ENCODE measurements around the gene SLC4A2. TPM values are rescaled to one million over a fixed set of nuclear protein-coding genes. Genes with fewer than 3 reads are reported as not detected.

Gene SLC4A2
- polyA plus RNA-seq, 1 donor, result 55.9 TPM

DNA sequence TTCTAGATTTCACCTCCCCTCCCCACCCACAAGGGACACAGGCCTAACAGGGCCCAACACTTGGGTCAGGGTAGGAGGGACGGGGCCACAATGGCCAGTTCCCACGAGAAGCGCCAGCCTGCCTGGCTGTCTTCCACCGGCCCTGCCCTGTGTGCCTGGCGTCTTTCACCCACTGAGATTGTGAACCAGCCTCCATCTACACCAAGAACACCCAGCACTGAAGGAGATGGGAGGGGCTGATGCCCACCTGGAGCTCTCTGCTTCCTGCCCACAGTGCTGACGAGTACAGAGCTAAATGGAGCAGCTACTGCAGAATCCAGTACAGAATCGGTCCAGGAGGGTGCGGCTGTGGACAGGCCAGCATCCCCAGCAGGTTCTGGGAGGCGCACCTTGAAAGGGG is 13.4 kb upstream of the SLC4A2 start:
- DNase-seq (ENCODE audit: low read depth), result no peak

DNA sequence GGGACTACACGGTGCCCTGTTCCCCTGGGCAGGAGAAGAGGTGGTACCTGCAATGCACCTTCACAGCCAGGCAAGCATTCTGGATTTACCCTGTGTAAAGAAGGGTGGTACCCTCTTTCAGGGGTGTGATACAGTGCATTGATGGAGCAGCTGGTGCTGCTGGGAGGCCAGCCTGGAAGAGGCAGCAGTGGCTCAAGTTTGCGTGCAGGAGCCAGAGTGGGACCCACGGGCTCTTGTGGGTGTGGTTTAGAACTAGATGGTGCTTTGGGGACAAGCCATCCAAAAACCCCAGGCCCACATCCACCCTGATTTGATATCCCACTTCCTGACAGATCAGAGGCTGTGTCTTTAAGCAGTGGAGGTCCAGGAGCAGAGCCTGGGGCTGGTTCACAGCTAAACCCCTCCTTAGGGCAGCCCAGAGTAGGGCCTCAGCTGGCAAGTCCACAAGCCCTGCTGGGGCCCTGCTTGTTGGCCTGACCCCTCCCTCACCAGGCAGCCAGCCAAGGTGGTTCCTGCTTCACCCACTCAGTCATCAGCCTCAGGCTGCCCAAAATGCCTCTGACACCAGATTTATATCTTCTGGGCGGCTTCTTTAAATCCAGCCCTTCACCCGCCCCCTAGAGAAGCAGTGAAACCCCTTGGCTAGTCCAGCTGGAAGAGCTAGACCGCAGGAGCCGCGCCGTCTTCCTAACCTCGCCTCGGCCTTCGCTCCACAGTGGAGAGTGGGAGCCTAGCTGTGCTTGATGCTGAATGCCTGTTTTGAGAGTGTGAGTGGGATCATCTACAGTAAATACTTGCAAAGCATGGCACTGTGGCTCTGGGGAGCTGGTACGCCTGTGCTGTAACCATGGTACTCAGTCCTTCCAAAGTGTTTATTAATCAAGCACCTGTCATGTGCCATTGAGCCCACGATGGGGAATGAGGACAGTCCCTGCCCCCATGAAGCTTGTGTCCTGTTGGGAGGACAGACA is 12.5 kb upstream of the SLC4A2 start:
- no peak for DNase-seq (ENCODE audit: low read depth)

DNA sequence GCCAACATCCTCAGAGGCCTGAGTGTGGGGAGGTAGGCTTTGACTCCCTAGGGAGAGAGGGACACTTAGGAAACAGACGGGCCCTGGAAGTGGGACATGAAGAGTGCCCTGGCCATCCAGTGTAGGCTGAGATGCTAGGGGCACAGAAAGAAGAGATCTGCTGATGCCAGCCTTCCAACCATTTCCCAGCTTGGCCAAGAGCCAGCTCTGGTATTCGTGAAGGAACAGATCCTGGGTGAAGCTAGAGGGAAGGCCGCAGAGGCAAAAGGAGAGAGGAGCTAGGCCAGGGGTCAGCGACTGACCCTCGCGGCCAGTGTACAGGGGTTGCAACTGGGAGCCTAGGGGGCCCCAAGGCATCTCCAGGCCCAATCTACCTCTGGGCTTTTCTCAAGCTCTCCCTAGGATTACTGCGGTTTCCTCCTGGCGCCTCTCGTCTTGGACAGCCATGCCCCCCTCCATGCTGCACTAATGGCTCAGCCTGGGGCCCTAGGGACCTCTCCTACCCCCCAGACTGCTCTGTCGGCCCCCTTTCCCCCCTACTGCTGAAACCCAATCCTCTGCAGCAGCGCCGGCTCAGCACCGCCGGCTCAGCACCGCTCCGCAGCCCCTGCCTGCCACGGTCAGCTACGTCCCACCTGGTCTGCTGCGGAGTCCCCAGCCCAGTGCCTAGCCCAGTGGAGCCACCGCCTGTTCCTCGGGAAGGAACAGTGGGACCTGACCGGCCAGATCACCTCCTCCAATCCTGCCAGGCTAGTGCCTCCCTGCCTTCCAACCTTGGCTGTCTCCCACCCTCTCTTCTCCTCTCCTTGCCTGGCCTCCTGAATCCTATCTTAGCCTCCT is 11.2 kb upstream of the SLC4A2 start, which contains the start of gene ASIC3:
Gene ASIC3 (plus strand): TSS at position 556 of the 840 bp plus-strand sequence. CDS start 355 bp downstream, outside the sequence.
- DNase-seq (ENCODE audit: low read depth), result no peak

GRCh38 chr7:151048911-151049463 is 10.4 kb upstream of the SLC4A2 start:
- no peak for DNase-seq (ENCODE audit: low read depth)

- peak; percentile 43 for DNase-seq (ENCODE audit: low read depth)
Measured at GRCh38 chr7:151051108-151051507, 8.3 kb upstream of the SLC4A2 start.

DNA sequence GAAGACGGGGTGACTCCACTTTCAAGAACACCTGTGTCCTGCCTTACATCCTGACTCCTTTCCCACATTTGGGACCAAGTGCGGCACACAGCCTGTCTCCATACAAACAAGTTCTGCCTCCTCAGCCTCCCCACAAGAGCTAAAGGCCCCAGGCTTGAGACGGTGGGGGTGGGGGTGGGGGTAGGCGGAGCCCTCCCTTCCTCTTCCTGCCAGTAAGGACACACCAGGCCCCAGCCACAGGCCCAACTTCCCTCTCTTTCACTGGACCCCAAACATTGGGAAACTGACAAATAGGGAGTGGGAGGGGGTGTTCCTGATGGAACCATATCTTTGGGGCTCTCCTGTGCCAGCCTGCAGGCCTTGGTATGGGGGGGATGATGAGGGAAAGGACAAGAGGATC is 6.3 kb upstream of the SLC4A2 start:
- no peak for DNase-seq (ENCODE audit: low read depth)

DNA sequence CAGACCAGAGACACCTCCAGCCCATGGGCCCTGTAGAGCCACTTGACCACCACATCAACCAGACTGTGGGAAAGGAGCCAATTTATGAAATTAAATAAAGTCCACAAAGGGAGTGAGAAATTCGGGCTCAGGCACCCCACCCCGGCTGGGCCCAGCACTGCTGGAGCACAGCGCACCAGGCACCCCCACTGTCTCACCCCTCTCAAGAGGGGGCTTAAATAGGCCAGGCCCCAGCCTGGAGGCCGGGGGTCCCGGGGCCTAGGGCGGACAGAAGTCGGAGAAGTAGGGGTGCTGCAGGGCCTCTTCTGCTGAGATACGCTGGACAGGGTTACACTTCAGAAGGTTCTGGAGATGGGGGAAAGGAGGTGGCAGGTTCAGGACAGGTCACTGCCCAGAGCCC is 5.6 kb upstream of the SLC4A2 start:
- no peak for DNase-seq (ENCODE audit: low read depth)

DNA sequence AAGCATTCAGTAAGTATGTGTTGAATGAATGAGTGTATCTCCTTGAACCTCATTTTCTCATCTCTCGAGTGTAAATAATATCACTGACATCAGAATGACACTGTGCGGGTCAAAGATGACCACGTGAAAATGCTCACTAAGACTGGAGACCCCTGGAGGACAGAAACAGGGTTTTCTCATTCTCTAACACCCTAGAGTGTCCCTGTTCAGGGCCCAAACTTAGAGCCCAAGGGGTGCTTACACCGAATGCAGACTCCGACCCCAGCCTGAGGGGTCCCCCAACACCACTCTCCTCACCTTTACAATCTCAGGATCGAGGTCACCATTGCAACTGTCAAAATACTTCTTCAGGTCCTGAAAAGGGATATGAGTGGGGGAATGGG is 3.1 kb upstream of the SLC4A2 start:
- no peak for DNase-seq (ENCODE audit: low read depth)

DNA sequence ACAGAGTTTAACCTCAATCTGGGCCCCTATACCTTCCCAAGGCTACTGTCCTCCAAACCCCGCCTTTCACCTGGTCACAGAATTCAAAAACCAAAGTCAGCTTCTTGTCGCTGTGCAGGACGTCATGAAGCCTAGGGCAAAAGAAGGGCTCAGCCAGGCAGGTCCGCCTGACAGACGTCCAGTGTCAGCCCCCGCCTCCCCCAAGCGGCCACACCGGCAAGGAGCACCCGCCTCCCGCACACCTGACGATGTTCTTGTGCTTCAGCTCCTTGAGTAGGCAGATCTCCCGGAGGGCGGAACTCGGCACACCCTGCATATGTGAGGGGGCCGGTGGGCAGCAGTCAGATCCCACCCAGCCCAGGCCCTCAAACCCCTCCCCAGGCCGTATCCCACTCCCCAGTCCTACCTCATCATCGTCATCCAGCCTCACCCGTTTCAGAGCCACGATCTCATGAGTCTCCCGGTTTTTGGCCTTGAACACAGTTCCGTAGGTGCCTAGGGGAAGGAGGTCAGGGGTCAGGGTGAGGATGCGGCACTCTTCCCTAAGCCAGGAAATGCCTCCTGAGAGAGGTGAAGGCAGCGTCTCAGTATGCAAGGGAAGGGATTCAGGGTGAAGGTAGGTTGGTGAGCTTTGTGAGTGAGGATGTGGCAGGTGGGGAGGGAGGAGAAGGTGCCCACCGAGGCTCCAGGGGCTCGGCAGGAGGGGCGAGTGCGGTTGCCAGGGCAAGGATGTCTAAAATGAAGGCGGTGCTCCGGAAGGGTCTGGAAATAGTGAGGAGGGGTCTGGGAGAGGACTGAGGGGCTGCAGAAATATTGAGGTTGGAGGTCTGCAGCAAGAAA is 2.5 kb upstream of the SLC4A2 start:
- no peak for DNase-seq (ENCODE audit: low read depth)

DNA sequence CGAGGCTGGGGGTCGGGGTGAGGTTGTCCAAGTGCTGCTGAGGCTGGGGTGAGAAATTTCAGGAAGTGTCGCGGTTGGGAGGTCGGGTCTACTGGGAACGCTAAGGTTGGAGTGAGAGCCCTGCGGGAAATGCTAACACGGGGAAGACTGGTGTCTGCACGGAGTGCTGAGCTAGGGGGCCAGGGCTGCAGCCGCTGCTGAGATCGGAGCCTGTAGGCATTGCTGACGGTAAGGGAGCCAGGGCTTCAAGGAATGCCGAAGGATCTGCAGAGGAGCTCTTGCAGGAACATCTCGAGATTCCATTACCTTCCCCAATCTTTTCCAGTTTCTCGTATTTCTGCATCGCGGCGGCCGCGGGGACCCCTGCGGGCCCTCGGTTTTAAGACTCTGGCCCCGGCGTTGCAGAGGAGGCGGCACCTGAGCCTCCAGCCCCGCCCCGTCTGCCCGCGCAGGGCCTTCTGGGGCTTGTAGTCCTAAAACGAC is 1.8 kb upstream of the SLC4A2 start, which contains the start of gene CDK5:
Gene CDK5 (minus strand): TSS at position 392 of the 483 bp plus-strand sequence. CDS start 49 bp downstream, at position 343.
- DNase-seq (ENCODE audit: low read depth), result no peak

GRCh38 chr7:151057989-151058780 is 1.2 kb upstream of the SLC4A2 start:
- DNase-seq (ENCODE audit: low read depth), result peak; percentile 98

GRCh38 chr7:151058781-151059366 is 515 bp upstream of the SLC4A2 start:
- DNase-seq (ENCODE audit: low read depth), result no peak

GRCh38 chr7:151060113-151060415 is 675 bp downstream of the SLC4A2 start:
- DNase-seq (ENCODE audit: low read depth), result no peak

DNA sequence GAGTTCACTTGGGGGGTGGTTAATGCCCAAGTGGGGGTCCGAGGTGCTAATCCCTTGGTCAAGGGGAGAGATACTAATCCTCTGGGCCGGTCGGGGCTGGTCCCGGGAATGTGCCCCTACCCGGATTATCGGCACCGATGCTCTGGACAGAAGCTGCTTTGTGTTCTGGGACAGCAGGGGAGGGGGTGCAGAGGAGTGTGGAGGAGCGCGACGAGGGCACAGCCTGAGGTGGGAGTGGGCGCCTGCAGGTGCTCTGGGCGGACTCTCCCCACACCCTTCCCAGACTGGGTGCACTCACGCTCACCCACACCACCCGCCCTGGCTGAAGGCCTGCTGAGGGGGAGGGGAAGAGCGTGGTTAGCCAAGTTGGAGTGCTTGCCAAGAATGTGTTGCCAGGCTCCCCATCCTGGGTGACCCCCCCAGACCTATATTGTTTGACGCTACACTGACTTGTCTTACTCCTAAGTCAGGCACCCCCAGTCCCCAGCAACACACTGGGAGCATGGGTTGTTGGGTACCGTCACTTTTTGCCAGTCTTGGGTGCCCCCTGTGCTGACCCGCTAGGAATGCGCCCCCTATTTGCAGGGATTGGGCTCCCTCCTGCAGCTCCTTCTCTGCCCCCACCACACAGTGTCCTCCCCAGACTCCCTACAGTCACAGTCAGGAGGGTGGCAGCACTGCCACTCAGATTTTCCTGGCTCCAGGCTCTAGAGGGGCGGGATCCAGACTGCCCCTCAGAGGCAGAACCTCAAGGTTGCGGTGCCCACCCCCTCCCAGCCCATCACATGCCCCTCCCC is 1.2 kb downstream of the SLC4A2 start:
- no peak for DNase-seq (ENCODE audit: low read depth)

GRCh38 chr7:151061213-151062110 is 2.1 kb downstream of the SLC4A2 start:
- no peak for DNase-seq (ENCODE audit: low read depth)

DNA sequence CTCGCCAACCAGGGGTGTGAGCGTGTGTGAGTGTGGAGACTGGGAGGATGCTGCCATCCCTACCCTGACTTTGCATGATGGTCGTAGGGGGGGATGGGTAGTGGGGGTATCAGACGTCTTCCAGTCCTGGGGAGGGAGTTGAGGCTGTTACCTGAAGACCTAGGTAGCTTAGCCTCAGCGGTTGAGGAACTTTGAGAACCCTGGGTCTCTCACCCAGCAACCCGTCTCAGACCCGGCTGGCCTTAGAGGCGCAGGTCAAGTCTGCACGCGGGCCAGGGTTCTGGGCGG is 2.7 kb downstream of the SLC4A2 start:
- DNase-seq (ENCODE audit: low read depth), result no peak

DNA sequence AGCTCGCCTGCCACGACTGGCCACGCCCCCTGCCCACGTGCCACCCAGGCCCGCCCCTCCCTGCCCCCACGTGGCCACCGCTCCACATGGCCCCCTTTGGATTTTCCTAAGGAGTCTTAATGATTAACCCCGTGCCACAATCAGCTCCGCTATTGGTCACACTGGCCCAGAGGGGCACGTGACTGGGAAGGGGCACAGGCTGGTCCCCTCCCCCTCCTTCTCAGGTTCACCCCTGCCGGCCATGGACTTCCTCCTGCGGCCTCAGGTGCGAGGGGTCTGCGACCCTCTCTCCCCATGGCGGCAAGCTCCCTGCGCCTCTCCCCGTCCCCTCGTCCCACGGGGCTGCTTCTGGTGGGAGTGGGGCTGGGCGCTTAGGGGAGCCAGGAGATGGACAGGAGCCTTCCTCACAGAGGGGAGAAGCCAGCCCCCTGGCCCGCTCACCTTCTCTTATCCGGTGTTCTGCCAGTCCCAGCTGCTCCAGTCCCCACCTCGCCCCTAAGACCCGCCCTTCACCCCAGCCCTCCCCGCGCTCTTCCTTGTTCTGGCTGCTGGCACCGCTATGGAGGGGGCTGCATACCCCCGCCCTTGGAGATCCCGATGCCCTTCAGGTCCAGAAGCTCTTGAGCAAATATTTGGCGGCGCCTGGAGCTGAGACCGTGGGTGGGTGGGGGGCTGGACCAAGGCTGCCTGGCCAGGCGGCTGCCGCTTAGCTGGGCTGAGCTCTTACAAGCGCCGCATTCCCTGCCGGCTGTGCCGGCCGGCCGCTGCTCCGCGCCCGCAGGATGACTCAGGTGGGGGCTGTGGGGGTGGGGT is 3.2 kb downstream of the SLC4A2 start:
- no peak for DNase-seq (ENCODE audit: low read depth)

DNA sequence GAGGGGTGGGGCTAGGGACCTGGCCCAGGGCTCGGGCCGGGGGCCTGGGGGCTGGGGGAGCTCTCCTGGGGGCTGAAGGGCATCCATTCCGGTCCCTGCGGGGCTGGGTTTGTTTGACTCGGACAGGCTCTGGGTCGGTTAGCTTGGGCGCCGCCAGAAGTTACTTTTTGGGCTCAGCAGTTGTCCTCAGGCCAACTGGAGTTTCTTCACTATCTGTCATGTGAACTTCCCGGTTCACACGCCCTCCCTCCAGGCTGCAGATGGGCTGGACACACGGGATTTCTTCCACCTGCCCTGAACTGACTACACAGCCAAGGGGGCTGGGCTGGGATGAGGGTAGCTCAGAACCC is 3.8 kb downstream of the SLC4A2 start:
- DNase-seq (ENCODE audit: low read depth), result no peak

Data from forelimb muscle (tissue), 1 donor.